SH-SY5Y (cell line): ENCODE measurements around the gene ATP1A4.

ENCODE experiments used
- GATA2 ChIP-seq: IDR thresholded peaks from 2 replicates; pipeline ENCODE4 v1.6.1; 2011; ENCODE audit warnings: mild to moderate bottlenecking, low read depth, low read length
- GATA3 ChIP-seq: IDR thresholded peaks from 2 replicates; pipeline ENCODE4 v1.6.1; 2011; ENCODE audit warnings: low read depth, mild to moderate bottlenecking, low read length, moderate library complexity

The ATP1A4 gene

GRCh38 chr1:160131803-160132565 is 19.4 kb upstream of the ATP1A4 start:
- TF ChIP-seq GATA3: no peak
- TF ChIP-seq GATA2: no peak

GRCh38 chr1:160133990-160134770 is 17.2 kb upstream of the ATP1A4 start:
- TF ChIP-seq GATA2: no peak
- TF ChIP-seq GATA3: no peak

GRCh38 chr1:160134791-160135572 is 16.4 kb upstream of the ATP1A4 start:
- no peak for TF ChIP-seq GATA2
- no peak for TF ChIP-seq GATA3

- TF ChIP-seq GATA2: no peak
- TF ChIP-seq GATA3: no peak
These were observed 15.1 kb upstream of the ATP1A4 start for GRCh38 chr1:160136121-160136925.

- no peak for TF ChIP-seq GATA3
- no peak for TF ChIP-seq GATA2
These were observed 14.5 kb upstream of the ATP1A4 start for GRCh38 chr1:160136926-160137200.

- TF ChIP-seq GATA3: no peak
- TF ChIP-seq GATA2: no peak
These were observed 14.1 kb upstream of the ATP1A4 start for GRCh38 chr1:160137216-160137862.

- no peak for TF ChIP-seq GATA3
- TF ChIP-seq GATA2: no peak
These were observed 11.6 kb upstream of the ATP1A4 start for GRCh38 chr1:160139840-160140239.

- TF ChIP-seq GATA3 (no peak), GATA2 (no peak)
These were observed 7.7 kb upstream of the ATP1A4 start for GRCh38 chr1:160143695-160144094.

- TF ChIP-seq GATA3: no peak
- no peak for TF ChIP-seq GATA2
These were observed 6.5 kb upstream of the ATP1A4 start for GRCh38 chr1:160144921-160145320.

- TF ChIP-seq GATA2 (no peak), GATA3 (no peak)
These were observed 5.3 kb upstream of the ATP1A4 start for GRCh38 chr1:160146107-160146506.

GRCh38 chr1:160148121-160148520 is 3.3 kb upstream of the ATP1A4 start:
- TF ChIP-seq GATA3 (no peak), GATA2 (no peak)

- TF ChIP-seq GATA2 (no peak), GATA3 (no peak)
These were observed 2.2 kb upstream of the ATP1A4 start for GRCh38 chr1:160149233-160149632.

- TF ChIP-seq GATA3 (no peak), GATA2 (no peak)
These were observed 1.7 kb upstream of the ATP1A4 start for GRCh38 chr1:160149716-160150115.
